ENCODE data around the gene CCL3.
"Not testable (repeated sequence)": the region's sequence is repeated elsewhere in the genome, so short reads cannot be mapped to it uniquely, and the experiment has no call there.

The CCL3 gene

DNA sequence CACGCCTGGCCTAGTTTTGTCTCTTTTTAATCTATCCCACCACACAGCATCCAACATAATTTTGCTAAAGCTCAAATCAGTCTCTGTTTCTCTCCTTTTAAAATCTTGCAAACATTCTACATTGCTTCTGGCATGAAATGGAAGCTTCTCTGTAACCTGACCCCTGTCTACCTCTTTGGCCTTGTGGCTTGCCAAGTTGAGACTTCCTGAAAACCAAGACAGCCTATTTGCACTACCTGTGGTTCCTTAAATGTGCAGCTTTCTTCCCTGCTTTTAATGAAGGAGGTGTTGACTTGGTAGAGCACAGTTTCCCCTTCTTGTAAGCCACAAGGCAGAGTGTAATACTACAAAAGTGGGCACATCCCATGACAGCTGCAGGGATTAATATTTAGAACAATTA is 6.0 kb upstream of the CCL3 start:
- TF ChIP-seq, protein P1, sequence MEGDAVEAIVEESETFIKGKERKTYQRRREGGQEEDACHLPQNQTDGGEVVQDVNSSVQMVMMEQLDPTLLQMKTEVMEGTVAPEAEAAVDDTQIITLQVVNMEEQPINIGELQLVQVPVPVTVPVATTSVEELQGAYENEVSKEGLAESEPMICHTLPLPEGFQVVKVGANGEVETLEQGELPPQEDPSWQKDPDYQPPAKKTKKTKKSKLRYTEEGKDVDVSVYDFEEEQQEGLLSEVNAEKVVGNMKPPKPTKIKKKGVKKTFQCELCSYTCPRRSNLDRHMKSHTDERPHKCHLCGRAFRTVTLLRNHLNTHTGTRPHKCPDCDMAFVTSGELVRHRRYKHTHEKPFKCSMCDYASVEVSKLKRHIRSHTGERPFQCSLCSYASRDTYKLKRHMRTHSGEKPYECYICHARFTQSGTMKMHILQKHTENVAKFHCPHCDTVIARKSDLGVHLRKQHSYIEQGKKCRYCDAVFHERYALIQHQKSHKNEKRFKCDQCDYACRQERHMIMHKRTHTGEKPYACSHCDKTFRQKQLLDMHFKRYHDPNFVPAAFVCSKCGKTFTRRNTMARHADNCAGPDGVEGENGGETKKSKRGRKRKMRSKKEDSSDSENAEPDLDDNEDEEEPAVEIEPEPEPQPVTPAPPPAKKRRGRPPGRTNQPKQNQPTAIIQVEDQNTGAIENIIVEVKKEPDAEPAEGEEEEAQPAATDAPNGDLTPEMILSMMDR (conservative IDR thresholded peaks at IDR 0.05; ENCODE audit: low read depth, low read length), result no peak
- no peak for DNase-seq (ENCODE audit: low read depth)
- H3K4me3 ChIP-seq (ENCODE audit: low read depth, low read length), result no peak overlapping the region

DNA sequence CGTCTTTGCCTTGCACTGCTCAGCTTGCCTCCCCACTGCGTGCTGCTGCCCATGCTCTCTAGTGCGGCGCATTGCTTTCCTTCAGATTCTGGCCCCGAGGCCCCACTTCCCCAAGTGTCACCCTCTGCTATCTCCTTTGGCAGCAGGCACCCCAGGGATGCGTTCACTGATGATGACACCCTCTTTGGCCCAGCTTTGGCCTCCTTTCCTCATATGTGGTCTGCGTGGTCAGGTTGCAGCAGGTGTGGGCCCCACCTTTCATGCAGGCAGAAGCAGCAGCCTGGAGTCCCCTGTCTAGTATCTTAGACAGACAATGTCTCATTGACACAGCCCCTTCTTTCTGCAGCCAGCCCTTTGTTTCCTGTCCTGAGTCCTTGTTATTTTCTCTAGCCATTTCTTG is 4.8 kb upstream of the CCL3 start:
- DNase-seq (ENCODE audit: low read depth), result no peak
- TF ChIP-seq, protein P1 (conservative IDR thresholded peaks at IDR 0.05; ENCODE audit: low read depth, low read length), result no peak
- no peak overlapping the region for H3K4me3 ChIP-seq (ENCODE audit: low read depth, low read length)

DNA sequence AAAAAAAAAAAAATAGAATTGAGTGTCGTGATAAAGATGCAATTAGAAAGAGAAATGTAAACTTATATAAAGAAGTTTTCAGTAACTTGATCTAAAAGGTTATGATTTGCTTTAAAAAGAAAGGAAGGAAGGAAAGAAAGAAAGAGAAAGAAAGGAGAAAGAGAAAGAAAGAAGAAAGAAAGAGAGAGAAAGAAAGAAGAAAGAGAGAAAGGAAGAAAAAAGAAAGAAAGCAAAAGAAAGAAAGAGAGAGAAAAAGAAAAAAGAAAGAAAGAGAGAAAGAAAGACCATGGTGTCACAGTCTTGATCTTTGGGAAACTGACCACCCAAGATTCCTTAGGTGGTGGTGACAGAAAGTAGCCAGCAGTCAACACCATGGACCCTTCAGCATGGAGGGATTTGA is 4.3 kb upstream of the CCL3 start:
- DNase-seq (ENCODE audit: low read depth), result no peak
- TF ChIP-seq, protein P1 (conservative IDR thresholded peaks at IDR 0.05; ENCODE audit: low read depth, low read length), result no peak
- H3K4me3 ChIP-seq (ENCODE audit: low read depth, low read length), result no peak overlapping the region

DNA sequence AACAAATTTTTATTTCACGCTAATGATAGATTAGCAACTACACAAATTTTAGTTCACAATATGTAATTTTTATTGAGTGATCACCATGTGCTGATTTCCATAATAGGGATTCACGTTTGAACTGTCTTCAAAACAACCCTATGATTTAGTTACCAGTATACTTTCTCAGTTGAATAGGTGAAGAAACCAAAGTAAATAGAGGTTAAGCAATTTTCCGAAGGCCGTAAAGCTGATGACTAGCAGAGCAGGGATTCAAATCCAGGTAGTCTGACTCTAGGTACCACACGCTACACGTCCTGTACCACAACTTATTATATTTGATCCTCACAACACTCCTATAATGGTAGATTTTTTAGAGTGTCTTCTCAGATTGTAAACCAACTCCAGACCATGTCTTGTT is 2.8 kb upstream of the CCL3 start:
- H3K4me3 ChIP-seq (ENCODE audit: low read depth, low read length); DNase-seq (ENCODE audit: low read depth): not testable (repeated sequence)

DNA sequence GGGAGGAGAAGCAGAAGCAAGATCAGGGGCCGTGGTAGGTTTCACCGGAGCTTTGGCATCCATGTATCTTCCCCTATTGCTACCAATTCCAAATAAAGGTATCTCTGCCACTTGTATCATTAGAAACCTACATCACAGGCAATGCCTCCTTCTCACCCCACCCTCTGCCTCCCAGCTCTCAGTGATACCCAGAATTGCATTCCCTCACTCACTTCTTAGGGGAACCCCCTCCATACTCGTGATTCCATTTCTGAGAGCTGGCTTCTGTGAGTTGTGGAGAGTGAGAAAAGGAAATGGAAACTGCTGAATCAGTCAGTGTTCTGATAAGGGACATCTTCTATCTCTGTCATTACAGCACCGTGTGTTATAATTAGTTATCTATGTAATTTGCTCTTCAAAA is 2.3 kb upstream of the CCL3 start:
- no peak for DNase-seq (ENCODE audit: low read depth)
- TF ChIP-seq, protein P1 (conservative IDR thresholded peaks at IDR 0.05; ENCODE audit: low read depth, low read length), result no peak
- H3K4me3 ChIP-seq (ENCODE audit: low read depth, low read length), result no peak overlapping the region

DNA sequence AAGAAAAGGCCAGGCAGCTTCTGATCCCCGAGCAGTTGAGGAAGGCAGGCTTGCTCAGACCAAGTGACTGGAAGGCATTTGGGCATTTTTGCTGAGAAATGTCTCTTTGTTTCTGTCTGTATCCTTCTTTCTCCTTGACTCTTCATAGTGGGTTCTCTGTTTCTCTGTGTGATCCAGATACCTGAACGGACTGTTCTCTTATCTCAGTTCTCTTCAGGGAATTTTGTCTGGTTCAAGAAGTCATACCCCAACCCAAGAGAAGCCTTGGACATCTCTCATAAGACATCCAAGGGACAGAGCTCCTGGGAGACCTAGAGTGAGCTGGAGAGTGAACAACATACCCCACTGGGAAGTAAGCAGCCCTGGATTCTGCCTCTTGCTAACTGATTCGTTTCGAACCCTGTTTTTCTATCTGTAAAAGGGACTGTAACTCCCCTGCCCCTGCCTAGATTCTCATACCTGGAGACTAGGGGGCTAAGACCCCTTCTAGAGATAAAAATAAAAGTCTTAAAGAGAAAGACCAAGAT is 541 bp downstream of the CCL3 start:
- TF ChIP-seq, protein P1 (conservative IDR thresholded peaks at IDR 0.05; ENCODE audit: low read depth, low read length), result no peak
- no peak overlapping the region for H3K4me3 ChIP-seq (ENCODE audit: low read depth, low read length)
- DNase-seq (ENCODE audit: low read depth), result no peak

GRCh38 chr17:36088670-36089338 is 1.1 kb downstream of the CCL3 start:
- H3K4me3 ChIP-seq (ENCODE audit: low read depth, low read length), result no peak overlapping the region
- peak; percentile 7 for DNase-seq (ENCODE audit: low read depth)
- TF ChIP-seq, protein P1 (conservative IDR thresholded peaks at IDR 0.05; ENCODE audit: low read depth, low read length), result no peak

DNA sequence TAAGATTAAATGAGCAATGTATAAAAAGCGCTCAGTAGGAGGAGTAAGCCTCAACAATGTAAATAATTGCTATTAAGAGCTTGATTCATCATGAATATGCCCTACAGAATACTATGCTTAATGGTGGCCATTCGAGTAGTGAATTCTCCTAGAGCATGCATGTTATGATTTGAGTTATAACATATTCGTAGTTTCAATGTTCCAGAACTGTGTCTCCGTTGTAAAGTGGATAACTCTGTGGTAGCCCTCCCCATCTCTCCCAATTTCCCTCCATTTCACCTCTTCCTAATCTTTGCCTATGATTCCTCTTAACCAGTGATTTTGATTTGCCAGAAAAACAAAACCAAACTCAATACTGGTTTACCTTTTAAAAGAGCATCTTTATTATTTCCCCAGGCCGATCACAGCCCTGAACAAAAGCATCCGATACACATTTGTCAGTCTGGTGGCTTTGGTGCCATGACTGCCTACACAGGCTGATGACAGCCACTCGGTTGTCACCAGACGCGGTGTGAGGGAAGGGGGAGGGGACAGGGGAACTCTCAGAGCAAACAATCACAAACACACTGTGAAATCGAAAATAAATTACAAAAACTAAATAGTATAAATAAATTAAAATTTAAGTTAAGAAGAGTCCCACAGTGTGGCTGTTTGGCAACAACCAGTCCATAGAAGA is 1.9 kb downstream of the CCL3 start:
- not testable (repeated sequence) for DNase-seq (ENCODE audit: low read depth); H3K4me3 ChIP-seq (ENCODE audit: low read depth, low read length)

GRCh38 chr17:36087471-36087870 is 2.5 kb downstream of the CCL3 start:
- DNase-seq (ENCODE audit: low read depth); H3K4me3 ChIP-seq (ENCODE audit: low read depth, low read length): not testable (repeated sequence)
